HEK293T (cell line): ENCODE measurements around the gene GPS1.

Source experiments
- CTCF ChIA-PET: fragments of 350-600 bp; formaldehyde crosslinking; extraction: SDS; loops from one replicate; lab custom pipeline; 2021; ENCODE audit warnings: antibody characterized with exemption, inconsistent platforms; lab: Yijun Ruan, JAX
- POLR2A ChIA-PET: fragments of 350-600 bp; formaldehyde crosslinking; extraction: SDS; loops from one replicate; lab custom pipeline; 2020; ENCODE audit warnings: antibody characterized with exemption, inconsistent platforms; lab: Yijun Ruan, JAX
- DNase-seq: peaks from one replicate; pipeline ENCODE4 v3.0.0; 2012; ENCODE audit warnings: mixed read lengths; ENCODE audit errors: extremely low spot score
- ARNT ChIP-seq: fragments of 450-650 bp; IDR thresholded peaks from 2 replicates; pipeline ENCODE4 v1.6.1; 2017; ENCODE audit warnings: mild to moderate bottlenecking
- BHLHE40 ChIP-seq: fragments of 450-650 bp; IDR thresholded peaks from 2 replicates; pipeline ENCODE4 v1.6.1; 2016; ENCODE audit warnings: mild to moderate bottlenecking, moderate library complexity, borderline replicate concordance
- CTBP1 ChIP-seq: fragments of 450-650 bp; IDR thresholded peaks from 2 replicates; pipeline ENCODE4 v1.6.1; 2016; ENCODE audit warnings: borderline replicate concordance
- ELF4 ChIP-seq: fragments of 450-650 bp; IDR thresholded peaks from 2 replicates; pipeline ENCODE4 v1.6.1; 2017; ENCODE audit warnings: antibody characterized with exemption
- FOXA1 ChIP-seq: fragments of 450-650 bp; IDR thresholded peaks from 2 replicates; pipeline ENCODE4 v1.6.1; 2016; ENCODE audit warnings: mild to moderate bottlenecking
- FOXK2 ChIP-seq: fragments of 450-650 bp; IDR thresholded peaks from 2 replicates; pipeline ENCODE4 v1.6.1; 2016; ENCODE audit warnings: mild to moderate bottlenecking
- FOXM1 ChIP-seq: fragments of 450-650 bp; IDR thresholded peaks from 2 replicates; pipeline ENCODE4 v1.6.1; 2017; ENCODE audit warnings: mild to moderate bottlenecking, borderline replicate concordance
- HDGF ChIP-seq: fragments of 450-650 bp; IDR thresholded peaks from 2 replicates; pipeline ENCODE4 v1.6.1; 2017; ENCODE audit warnings: antibody characterized with exemption, borderline replicate concordance
- L3MBTL2 ChIP-seq: fragments of 450-650 bp; conservative IDR thresholded peaks from 2 replicates; pipeline ENCODE4 v1.6.1; 2016; ENCODE audit warnings: mild to moderate bottlenecking
- LEF1 ChIP-seq: fragments of 450-650 bp; IDR thresholded peaks from 2 replicates; pipeline ENCODE4 v1.6.1; 2017; ENCODE audit warnings: mild to moderate bottlenecking, borderline replicate concordance
- NFRKB ChIP-seq: fragments of 450-650 bp; IDR thresholded peaks from 2 replicates; pipeline ENCODE4 v1.6.1; 2016; ENCODE audit warnings: mild to moderate bottlenecking, moderate library complexity
- PKNOX1 ChIP-seq: fragments of 450-650 bp; IDR thresholded peaks from 2 replicates; pipeline ENCODE4 v1.6.1; 2016
- SP1 ChIP-seq: fragments of 450-650 bp; IDR thresholded peaks from 2 replicates; pipeline ENCODE4 v1.6.1; 2017
- SUZ12 ChIP-seq: fragments of 450-650 bp; IDR thresholded peaks from 2 replicates; pipeline ENCODE4 v1.6.1; 2016; ENCODE audit warnings: mild to moderate bottlenecking
- TARDBP ChIP-seq: fragments of 450-650 bp; IDR thresholded peaks from 2 replicates; pipeline ENCODE4 v1.6.1; 2016
- ZNF384 ChIP-seq: fragments of 450-650 bp; IDR thresholded peaks from 2 replicates; pipeline ENCODE4 v1.6.1; 2016

GPS1 gene

GRCh38 chr17:82085931-82086764 lies 34.5 kb downstream of the GPS1 start:
- ChIA-PET CTCF (interaction anchor here (0.6 kb wide), 1 partner anchor 181 kb away, joined by 3 read pairs; no protein-coding TSS in a partner anchor), POLR2A (interaction anchor here (5.2 kb wide), 1 partner anchor 12 kb away, joined by 19 read pairs; the partner anchor contains the start of gene FASN)
- DNase-seq, result no peak
- no peak for TF ChIP-seq HDGF
- TF ChIP-seq FOXA1, result no peak
- no peak for TF ChIP-seq ARNT
- no peak for TF ChIP-seq ELF4
- no peak for TF ChIP-seq L3MBTL2
- TF ChIP-seq PKNOX1, result no peak
- no peak for TF ChIP-seq NFRKB
- TF ChIP-seq CTBP1, result no peak
- TF ChIP-seq FOXM1, result no peak
- TF ChIP-seq ZNF384, result no peak
- no peak for TF ChIP-seq LEF1
- no peak for TF ChIP-seq TARDBP
- TF ChIP-seq SP1, result no peak
- TF ChIP-seq FOXK2, result no peak

- ChIA-PET POLR2A (interaction anchor here (5.2 kb wide), 1 partner anchor 11 kb away, joined by 19 read pairs; the partner anchor contains the start of gene FASN), CTCF (no interaction called here)
- TF ChIP-seq FOXM1 (no peak), PKNOX1 (no peak), TARDBP (no peak), ELF4 (no peak), ARNT (no peak), SP1 (no peak), HDGF (no peak), FOXK2 (no peak)
- DNase-seq, result no peak
These were observed 35.5 kb downstream of the GPS1 start for GRCh38 chr17:82086941-82087906.

- ChIA-PET POLR2A (interaction anchor here (5.2 kb wide), 1 partner anchor 10 kb away, joined by 19 read pairs; the partner anchor contains the start of gene FASN), CTCF (no interaction called here)
- no peak for DNase-seq
- TF ChIP-seq HDGF, result no peak
- no peak for TF ChIP-seq FOXK2
- TF ChIP-seq ZNF384, result no peak
- no peak for TF ChIP-seq LEF1
- no peak for TF ChIP-seq TARDBP
- no peak for TF ChIP-seq L3MBTL2
- TF ChIP-seq CTBP1, result no peak
- TF ChIP-seq FOXM1, result no peak
- TF ChIP-seq PKNOX1, result no peak
- no peak for TF ChIP-seq BHLHE40
- TF ChIP-seq FOXA1, result no peak
These were observed 36.5 kb downstream of the GPS1 start for GRCh38 chr17:82087961-82088837.

- CTCF ChIA-PET, result no interaction called here
- POLR2A ChIA-PET, result interaction anchor here (5.2 kb wide), 1 partner anchor 9 kb away, joined by 19 read pairs; the partner anchor contains the start of gene FASN
- DNase-seq, result no peak
- TF ChIP-seq CTBP1 (no peak), NFRKB (no peak), ZNF384 (no peak), HDGF (no peak), ELF4 (no peak), SUZ12 (no peak), BHLHE40 (no peak)
These were observed 37.4 kb downstream of the GPS1 start for GRCh38 chr17:82088838-82089722.
